GM19438 (cell line): ENCODE results near the gene SCRN2.

ENCODE experiments used
- ATAC-seq: cut with Tn5 transposase; IDR thresholded peaks from one replicate; pipeline ENCODE4 v1.9.1; 2021; ENCODE audit warnings: low read depth; ENCODE audit not compliant: unreplicated experiment

The SCRN2 gene

DNA sequence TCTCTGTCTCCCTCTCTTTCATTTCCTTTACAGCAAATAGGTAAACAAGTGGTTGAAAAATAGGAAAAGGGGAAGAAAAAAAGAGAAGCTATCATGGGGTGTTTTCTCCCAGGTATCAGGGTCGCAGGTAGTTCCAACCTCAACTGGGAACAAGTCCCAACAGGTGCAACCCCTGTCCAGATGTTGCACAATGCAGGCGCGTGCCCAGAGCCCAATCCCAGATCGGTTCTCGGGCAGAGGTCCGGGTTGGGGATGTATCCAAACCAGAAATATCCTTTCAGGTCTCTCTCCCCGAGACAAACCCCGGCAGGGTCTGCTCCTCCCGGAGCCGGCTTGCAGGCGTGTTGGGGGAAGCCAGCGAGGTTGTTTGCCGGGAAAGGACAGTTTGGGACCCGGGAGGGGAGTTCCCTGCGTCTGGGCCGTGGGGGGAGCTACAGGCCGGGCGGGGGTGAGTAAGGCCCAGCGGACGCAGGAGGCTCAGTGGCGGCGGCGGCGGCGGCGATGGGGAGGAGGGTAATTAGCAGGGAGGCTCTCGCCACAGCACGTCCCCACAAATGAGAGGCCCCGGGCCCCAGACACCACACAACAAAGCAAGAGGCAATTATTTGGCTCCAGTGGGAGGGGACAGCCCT lies 31.1 kb upstream of the SCRN2 start:
- ATAC-seq: no peak

DNA sequence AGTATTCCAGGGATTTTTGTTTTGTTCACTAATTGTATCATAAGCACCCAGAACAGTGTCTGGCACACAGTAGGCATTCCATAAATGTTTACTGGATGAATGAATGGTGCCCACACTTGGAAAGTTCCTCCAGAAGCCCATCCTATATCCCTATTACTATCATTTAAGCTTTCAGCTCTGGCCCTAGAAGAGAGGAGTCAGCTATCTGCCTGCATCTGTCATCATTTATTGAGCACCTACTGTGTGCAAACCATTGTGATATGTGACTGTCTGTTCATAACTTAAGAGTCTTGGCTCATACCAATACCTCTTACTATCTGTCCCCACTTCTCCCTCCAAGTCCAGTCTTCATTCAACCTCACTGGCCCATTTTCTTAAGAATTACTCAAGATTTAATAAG lies 30.0 kb upstream of the SCRN2 start:
- ATAC-seq: no peak

DNA sequence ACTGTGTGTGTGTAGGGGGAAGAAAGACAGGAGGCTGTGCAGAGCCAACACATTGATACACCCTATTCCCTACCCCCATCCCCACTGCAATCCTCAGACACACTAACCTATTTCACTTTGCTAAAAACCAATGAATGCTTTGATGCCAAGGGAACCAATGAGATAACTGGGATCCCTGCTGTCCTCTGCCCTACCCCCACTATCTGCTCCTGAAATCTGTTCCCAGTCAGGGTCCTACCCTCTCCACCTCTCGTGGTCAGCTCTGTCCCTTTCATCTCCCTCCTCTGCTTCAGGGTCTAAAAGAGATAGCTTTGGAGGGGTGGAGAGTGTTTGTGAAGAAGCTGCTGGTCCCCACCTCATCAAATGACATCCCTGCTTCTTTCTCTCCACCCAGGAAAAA lies 29.0 kb upstream of the SCRN2 start:
- ATAC-seq: no peak

DNA sequence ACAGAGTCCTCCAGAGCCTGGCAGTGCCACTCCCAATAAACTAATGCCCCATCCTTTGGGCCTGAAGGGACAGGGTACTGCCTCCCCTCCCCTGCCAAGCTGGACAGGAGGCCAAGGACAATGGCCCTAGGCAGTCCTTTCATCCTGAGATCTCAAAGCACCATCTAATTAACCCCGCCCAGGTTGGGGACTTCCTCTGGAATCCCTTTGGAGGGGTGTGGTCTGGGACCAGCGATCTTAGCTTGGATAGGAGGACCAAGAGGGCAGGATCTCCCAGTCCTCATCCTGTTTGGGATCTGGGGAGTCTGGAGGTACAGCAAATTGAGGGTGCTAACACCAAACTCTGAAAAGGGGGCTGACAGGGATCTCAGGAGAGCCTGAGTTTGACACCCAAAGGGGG lies 28.0 kb upstream of the SCRN2 start:
- no peak for ATAC-seq

DNA sequence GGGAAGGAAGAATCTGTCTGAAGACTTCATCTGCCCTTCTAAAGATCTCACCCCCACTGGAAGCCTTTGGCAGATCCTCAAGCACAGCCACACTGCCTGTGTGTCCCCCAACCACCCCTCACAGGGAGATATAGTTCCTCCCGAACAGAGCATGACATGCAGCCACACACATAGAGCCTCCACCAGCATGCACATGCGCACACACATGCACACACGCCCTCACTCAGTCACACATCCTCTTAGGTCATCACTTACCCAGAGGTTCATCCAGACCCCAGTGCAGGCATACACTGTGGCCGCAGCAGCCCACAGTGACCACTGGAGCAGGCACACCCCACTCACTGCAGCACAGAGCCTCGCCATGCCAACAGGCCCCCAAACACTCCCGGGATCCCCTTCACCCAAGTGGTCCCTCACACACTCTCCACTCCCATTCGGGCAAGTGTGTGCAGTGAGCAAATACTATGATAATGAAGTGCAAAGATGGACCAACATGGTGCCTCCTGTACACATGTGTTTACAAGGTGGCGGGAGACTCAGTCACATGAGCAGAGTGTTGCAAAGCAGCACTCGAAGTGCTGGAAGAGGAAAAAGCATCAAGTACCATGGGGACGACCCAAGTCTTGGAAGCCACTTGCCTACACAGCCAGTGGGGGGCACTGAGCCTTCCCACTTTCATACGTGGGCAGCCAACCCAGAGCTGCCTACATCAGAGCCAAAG lies 26.9 kb upstream of the SCRN2 start:
- no peak for ATAC-seq

DNA sequence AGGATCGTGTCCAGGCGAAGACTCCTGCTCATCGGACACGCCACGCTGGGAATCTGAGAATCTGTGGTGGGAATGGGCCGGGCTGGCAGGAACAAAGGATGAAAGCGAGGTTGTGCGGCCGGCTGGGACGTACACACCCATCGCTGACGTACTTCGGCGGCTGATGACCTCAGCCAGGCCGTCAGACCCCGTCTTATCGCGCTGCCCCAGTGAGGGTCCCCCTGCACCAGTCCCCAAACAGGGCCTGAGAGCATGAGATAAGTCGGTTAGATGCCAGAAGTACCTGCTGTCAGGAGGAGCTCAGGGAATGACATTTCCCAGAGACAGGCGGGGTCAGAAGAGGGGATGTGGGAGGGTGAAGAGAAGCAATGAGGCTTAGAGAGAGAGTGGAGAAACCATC lies 25.9 kb upstream of the SCRN2 start:
- ATAC-seq: no peak

DNA sequence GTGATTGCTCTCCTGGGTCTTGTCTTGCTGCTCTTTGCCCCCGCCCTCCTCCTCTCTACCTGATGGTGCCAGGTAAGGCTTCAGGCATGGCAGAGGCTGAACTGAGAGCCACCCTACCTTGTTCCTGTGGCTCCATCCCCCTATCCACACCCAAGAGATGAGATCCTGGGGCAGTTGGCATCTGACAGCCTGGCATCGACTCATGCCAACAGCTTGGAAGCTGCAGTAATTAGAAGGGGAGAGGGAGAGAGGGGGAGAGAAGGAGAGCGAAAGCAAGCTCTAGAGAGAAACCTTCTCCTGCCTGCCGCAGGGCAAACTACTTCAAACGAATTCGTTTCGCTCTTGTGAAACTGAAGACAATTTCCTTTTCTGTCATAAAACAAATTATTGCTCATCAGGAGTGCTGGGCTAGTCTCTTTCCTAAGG lies 23.7 kb upstream of the SCRN2 start:
- no peak for ATAC-seq

DNA sequence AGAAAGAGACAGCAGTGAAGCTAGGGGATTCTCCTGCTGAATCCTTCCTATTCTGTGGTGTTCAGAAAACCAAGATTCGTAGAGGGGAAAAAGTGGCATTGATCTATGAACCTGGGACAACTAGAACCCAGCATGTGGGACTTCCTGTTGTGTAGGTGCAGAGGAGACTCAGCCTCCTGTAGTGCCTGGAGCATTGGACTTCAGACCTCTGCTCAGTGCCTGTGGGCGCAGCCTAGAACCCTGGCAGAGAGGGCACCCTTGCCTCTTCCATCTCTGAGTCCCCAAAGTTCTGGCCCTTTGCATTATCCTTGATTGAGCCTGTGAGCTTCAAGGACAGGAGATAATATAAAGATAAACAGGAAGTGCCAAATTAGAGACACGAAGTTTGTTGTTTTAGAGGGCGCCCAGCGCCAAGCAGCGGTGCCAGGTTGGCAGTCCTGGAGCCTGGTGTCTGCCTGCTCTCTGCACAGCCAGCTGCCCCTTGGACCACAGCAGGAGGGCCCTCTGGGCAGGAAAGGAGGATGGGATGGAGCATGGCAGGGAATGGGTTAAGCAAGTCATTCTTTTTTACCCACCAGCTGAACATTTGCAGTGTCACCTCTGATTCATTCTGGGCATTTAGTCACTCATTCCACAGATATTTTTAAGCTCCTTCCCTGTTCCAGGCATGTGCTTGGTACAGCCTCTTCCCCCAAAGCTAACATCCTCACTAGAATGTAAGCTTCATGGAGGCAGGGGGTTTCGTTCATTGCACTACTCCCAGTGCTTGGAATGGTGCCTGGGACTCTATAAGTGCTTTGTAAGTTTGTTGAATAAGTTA lies 21.8 kb upstream of the SCRN2 start:
- no peak for ATAC-seq

DNA sequence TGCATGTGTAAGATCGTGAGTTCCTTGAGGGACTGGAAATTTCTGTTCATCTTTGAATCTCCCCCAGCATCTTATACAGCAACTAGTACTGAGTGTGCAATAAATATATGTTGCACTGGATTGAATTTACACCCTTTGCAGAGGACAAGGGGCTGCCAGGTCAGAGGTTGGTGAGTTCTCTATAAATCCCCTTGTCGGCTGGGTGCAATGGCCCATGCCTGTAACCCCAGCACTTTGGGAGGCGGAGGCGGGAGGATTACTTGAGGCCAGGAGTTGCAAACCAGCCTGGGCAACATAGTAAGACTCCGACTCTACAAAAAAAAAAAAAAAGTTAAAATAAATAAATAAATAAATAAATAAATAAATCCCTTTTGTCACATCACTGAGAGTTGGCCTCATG lies 19.3 kb upstream of the SCRN2 start:
- ATAC-seq: no peak

DNA sequence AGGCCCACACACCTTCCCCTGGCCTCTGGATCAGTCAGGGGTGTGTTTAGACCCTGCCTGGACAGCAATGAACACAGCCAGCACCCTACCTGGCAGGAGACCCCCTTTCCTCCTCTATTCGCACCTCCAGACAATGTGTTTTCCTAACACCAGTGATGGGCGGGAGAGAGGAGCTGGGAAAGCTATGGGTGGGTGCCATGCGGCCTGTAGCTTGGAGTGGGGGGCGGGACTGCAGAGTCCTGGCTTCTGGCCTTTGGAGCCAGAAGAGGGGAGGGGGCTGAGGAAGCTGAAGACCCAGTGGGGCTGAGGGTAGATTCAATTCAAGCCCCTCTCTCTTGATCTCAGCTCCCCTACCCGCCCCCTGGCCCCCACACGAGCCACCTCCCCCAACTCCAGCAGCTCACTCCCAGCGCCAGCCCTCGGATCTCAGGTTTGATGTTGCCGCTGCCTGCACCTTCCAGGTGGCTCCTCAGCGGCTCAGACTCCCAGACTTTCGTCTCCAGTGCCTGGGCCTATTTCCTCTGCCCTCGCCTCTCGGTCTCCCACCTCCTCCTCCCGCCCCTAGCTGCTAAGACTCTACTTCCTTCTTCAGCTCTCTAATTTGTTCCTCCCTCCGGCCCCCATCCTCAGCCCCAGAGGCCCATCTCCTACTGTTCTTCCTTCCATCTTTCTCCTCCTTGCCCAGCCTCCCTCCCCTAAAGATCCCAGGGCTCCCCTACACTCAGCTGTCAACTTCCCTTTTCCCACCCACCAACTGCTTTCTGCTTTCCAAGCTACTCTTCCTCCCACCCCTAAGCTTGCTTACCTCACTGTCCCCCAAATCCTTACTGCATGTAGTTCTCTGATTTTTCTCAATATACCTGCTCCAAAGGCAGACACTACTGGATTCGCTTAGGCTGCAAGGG lies 16.7 kb upstream of the SCRN2 start:
- ATAC-seq: no peak

DNA sequence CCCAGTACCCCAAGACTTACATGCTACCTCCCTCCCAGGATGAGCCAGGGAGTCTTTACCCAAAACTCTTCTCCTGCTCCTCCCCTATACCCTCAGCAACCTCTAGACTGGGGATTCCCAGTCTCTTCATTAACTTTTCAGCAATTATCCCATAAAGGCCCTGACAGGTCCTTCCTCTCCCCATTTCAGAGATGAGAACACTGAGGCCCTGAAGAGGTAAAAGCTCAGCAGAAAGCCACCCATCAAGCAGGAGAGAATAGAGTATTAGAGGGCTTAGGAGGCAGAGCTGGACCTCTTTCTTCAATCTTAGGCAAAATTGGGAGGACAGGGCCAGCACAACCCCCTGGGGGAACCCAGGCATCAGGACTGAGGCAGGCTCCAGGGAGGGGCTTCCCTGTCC lies 15.8 kb upstream of the SCRN2 start:
- no peak for ATAC-seq

DNA sequence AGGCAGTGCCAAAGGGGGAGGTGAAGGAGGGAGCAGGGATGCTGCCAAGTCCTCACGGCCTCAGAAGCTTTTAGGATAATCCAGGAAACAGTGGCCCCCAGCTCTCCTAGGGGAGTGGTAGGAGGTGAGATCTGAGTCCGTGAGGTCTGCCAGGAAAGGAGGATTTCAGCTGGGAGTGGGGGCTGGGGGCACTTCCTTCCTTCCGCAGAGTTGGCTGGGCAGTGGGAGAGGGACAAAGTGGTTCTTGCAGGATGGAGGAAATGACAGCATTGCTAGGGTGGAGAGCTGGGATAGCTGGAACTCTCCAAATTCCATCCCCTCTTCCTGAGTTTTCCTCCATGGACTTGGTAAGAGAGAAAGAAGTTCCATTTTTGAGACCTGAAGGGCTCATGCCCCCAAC lies 14.7 kb upstream of the SCRN2 start:
- no peak for ATAC-seq

DNA sequence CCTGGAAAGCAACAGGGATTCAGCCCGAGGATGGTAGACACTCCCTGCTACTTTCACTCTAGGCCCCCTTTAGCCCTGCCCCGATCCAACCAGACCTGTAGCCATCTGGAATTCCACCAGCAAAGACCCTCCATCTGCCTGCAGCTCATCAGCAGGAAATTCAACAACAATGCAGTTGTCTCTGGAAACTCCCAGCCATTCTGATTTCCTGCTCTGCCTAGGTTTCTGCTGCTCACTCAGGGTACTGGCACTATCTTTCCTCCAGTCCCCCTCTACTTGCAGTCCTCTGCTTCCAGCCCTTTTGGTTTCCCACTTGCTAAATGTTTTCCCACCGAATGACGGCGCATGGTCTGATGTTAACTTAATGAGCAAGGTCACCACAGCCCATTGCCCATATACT lies 12.5 kb upstream of the SCRN2 start:
- no peak for ATAC-seq

DNA sequence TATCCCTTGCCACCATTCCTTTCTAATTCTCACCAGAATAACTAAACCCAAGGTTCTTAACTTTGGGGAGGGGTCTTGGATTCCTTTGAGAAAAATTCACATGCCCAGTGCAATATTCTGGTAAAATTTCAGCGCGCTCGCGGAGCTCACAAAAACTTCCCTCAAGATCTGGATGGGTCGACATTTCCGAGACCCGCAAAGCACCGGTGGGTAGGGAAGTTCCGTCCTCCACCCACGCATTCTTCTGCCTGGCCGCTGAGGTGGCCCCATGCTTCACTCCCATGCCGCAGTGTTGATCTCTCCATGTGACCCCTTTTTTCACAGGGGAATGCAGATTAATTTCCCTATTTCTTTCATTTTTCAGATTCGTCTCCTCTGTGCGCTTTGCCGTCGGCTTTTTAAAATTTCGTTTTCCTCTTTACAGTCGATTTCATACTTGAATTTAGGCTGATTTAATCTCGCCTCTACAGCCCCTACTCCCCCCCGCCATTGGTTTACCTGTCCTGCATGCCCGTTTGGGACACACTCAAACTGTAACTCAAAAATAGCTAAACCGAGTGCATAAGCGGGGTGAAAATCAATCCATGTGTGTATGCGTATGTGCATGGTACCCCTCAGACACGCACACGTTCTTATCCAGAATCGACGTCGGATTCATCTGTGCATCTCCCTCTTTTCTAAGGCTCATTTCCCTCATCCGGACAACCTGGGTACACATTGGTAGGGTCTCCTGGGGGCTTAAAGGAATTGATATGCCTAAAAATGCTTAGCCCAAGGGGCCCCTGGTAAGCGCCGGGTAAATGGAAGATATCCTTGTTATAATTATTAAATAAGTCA lies 11.3 kb upstream of the SCRN2 start:
- ATAC-seq: no peak

DNA sequence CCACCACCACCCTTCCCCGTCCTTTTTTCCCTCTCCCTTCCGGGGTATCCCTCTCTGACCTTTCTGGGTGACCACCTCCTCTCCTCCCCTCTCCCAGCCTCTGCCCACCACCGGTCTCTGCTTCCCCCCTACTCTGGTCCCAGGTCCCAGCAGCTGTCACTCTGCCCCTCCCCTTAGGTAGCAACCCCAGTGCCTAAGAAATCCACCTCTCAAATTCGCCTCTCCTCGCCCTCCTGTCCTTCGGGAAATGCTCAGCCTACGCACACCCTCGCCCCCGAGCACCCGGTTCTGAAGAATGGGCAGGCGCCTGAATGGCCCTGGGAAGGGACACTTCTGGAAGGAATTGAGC lies 10.7 kb upstream of the SCRN2 start:
- ATAC-seq: no peak

DNA sequence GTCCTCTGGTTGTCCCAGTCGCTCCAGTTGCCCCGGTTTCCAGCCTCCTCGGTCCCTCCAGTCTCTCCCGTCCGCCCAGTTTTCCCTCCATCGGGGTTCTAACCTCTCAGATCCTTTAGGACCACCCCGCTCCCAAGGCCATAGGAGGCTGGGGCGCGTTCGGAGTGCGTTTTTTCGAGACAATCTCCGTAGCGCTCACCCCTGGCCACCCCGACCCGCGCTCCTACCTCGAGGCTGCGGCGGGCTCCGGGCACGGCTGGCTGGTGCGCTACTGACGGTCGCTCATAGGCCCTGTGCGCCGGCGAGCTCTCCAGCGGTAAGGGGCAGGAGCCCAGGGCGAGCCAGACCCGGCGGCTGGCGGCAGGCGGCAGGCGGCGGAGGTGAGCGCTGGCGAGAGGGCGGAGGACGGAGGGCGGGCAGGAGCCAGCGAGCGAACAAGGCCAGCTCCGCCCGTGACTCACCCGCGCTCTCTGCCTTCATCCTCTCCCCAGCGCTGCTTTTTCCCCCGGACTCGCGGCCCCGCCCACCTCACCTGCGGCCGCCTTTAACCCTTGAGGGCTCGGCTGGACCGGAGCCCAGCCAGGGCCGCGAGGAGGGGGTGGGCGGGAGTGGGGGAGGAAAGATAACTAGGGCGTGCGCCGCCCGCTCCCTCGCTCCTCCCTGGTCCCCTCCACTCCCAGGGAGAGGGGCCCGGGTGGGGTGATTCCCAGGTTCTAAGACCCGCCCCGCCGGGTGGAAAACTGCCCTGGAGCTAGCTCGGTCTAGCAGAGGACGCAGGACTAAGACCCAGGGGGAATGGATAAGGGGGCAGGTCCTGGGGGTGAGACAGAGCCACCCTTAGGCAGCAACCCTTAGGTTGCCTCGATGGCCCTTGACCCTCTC lies 9.9 kb upstream of the SCRN2 start, which contains the start of gene SP6:
SP6 (minus strand) TSS at position 472 of the 882 bp plus-strand sequence. CDS start 2,734 bp downstream, outside the sequence.
- ATAC-seq: no peak

DNA sequence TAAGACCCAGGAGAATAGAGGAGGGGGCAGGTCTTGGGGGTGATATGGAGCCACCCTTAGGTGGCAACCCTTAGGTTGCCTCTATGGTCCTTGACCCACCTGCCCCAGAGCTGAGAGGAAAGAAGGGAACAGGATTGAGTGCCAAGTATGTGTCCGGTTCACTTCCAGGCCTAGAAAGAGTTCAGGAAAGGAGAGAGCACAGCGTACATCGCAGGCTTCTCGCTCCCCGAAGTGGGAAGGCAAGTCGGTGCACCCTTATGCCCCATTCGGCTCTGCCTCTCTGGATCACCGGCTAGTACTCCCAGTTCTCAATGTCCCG lies 9.3 kb upstream of the SCRN2 start:
- no peak for ATAC-seq

DNA sequence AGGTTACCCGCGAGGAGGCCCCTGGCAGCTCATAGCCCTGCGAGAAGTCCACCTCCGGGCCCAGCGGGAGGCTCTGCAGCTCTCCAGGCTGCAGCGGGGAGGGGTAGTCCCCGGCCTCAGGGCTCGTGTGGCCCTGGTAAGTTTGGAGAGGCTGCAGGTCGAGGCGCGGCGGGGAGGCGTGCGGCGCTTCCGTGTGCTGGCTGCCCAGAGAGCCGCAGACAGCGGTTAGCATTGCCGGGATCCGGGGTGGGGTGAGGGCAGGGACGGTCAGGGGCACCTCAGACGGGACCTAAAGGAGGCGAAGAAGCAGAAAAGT lies 7.1 kb upstream of the SCRN2 start:
- ATAC-seq: no peak
